ENCODE measurements around the gene ZNF487.
A peak's percentile ranks its signal among the peaks of the same experiment; 100 is the strongest.
"Not testable (repeated sequence)": the region's sequence is repeated elsewhere in the genome, so short reads cannot be mapped to it uniquely, and the experiment has no call there.

The ZNF487 gene

DNA sequence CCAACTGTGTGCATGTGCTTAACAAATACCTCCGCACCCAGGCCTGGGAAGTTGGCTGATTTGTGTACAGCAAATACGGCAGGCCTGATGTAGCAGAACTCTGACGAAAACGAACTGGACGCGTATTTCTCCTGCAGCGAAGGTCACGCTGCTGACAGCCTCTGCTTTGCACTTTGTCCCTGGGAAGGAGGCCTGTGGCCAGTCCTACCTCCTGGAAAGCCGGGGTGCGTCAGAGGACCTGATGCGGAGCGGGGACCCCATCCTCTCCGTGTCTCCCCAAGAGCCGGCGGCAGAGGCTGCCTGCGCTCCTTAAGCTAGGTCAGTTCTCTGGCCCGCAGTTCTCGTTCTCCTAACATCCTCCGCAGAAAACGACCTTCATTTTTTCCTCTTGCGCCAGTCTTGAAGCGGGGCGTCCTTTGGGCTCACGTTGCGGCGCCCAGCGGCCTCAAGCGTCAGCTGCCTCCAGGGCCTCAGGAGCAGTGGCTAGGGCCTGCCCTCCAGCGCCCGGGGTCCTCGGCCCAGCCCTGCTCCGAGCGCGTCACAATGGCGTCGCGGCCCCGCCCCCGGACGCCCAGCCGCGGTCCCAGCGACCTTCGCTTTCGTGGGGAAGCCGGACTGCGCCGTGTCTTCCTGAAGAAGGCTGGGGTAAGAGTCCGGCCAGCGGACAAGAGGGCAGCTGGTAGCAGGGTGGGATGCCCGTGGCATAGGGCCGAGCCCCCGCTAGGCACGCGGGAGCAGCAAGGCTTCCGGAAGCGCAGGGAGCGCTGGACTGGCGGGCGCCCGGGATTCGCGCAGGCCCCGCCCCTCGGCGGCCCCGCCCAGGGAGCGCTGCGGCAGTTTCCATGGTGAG is at the start of gene ZNF487:
Gene ZNF487, plus strand, starts transcription at position 821 of the 850 bp plus-strand sequence. CDS start 38,703 bp downstream, outside the sequence.
- peak; percentile 80 for DNase-seq (ENCODE audit: low read depth)

DNA sequence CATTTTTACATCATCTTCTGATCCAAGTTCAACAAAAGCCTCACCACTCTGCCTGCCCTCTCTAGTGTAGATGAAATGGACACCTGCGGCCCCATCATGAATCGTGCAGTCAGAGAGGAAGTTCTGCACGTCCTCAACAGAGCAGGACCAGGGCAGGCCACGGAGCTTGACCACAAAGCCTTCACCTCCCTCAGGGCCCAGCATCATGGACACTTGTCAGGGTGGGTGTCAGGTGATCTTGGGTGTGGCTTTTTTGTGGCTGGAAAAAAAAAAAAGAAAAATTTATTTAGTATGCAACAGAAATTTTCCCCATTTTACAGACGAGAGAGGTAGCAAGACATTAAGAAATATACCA is 49.3 kb upstream of the ZNF487 start:
- DNase-seq (ENCODE audit: low read depth) = no peak

DNA sequence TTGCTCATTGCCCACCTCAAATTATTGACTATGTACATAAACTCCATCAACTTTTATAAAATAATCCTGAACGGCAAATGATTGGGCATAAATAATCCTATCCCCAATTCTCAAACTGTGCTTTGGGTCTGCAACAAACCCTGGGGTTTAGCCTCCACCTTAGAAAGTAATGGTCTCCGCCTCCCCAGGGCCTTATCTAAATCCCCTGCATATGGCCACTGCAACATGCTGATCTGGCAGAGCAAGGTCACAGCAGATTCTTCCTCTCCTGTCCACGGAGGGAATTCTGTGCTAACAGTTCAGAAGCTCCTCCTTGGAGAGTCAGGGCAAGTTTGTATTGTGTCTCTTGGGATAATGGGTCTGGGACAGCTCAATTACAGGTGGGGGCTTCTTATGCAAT is 47.0 kb upstream of the ZNF487 start:
- DNase-seq (ENCODE audit: low read depth) = no peak

DNA sequence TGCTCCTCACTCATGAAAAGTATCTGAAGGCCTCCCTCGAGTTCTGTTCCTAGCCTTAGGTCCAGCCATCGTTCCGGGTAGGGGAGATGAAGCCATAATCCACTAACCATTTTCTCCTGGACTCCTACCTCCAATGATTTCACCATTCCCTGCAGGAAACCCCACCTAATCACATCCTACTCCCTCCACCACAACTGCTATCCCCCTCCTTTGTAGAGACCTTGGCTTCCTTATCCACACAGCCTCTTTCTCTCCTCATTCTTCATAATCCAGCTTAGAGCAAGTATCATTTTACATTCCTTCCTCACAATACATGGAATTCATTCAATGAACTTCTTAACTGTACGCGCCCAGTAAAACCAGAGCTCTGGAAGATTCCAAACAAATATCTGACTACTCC is 46.6 kb upstream of the ZNF487 start:
- DNase-seq (ENCODE audit: low read depth) = no peak

DNA sequence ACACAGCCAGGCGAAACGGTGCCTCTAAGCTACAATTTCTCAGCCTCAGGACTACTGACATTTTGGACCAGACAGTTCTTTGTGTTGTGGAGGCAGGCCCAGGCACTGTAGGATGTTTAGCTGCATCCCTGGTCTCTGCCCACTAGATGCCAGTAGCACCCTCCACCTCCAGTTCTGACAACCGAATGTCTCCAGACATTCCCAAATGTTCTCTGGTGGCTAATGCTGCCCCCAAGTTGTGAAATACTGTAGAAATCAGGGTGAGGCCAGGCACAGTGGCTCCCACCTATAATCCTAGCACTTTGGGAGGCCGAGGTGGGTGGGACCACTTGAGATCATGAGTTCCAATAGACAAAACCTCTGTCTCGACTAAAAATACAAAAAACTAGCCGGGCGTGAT is 46.2 kb upstream of the ZNF487 start:
- no peak for DNase-seq (ENCODE audit: low read depth)

DNA sequence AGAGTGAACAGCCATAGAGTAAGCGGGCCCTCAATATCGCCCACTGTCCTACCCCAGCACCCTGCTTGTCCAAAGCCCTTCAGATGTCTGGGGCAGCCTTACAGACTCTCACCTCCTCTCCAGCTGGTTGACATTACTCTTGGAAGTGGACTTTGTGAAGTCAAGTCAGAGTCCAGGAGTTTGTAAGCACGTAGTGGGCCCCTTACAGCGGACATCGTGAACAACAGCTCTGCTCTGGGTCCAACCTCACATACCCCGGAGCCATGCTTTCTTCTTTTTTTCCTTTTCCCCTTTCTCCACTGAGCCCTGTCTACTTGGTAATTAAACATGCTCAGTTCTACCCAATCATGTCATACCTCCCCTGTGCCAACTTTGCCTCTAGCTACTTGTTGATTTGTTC is 45.4 kb upstream of the ZNF487 start:
- DNase-seq (ENCODE audit: low read depth) = no peak

DNA sequence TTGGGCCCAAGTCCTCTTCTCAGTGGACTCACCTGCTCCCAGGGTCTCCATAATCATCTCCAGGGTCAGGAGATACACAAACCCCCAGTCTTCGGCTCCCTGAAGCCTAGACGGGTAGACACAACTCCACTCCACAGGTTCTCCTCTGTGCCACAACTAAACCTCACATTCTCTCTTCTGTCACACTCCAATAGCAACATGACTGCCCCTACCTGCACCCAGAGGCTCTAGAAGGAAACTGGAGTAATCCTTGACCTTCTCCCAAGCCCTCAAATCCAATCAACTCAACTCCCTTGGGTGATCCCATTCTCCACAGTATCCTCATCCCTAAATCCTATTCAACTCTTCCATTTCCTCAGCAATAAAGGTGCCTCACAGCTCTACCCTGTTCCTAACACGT is 44.2 kb upstream of the ZNF487 start:
- no peak for DNase-seq (ENCODE audit: low read depth)

DNA sequence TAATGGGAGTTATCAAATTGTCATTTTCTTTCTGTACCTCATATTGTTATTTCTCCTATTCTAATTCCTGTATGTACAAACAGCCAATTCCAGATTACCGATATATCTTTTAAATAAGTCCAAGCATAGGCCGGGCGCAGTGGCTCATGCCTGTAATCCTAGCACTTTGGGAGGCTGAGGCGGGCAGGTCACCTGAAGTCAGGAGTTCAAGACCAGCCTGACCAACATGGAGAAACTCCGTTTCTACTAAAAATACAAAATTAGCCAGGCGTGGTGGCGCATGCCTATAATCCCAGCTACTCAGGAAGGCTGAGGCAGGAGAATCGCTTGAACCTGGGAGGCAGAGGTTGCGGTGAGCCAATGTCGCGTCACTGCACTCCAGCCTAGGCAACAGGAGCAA is 43.7 kb upstream of the ZNF487 start:
- not testable (repeated sequence) for DNase-seq (ENCODE audit: low read depth)

DNA sequence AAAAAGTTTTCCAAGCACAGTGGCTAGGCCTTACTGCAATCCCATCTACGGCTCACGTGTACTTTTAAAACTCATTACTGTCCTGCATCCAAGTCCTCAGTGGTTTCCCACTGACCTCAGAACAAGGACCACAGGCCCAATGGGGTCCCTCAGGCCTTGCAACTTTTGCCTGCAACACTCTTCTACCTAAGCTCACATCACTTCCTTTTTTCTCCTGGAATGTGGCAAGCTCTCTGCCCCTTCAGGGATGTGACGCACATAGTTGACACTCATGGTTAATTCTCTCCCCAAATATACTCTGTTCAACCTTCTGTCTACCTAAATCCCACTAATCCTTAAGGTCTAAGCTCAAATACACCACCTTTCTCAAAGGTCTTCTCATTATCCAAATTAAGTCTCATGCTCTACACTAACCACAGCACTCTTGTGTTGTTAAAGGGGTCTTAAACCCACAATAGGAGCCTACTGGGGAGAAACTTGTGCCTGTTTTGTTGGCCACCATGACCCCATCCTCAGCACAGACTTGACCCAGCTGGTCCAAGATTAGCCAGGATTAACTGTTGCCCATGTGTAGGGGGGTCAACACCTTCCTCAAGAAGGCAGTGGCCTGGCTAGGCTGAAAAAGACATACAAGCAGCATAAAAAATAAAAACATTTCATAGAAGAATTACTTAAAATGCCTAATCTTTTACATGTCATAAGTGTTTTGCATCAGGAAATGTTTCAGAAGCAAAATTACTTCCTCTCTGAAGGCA is 43.1 kb upstream of the ZNF487 start:
- no peak for DNase-seq (ENCODE audit: low read depth)

DNA sequence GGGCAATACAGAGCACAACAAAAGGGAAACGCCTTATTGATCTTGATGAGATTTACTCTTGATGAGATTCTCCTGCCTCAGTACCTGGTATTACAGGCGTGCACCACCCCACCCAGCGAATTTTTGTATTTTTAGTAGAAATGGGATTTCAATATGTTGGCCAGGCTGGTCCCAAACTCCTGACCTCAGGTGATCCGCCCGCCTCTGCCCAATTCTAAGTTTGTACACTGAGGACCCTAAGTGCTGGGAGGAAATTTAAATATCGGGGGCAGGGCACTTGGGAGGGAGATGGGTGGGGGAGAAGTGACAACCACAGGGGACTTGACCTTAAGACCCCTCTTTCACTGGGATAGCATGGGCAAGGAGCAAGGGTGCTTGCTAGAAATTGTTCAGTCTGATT is 42.0 kb upstream of the ZNF487 start:
- no peak for DNase-seq (ENCODE audit: low read depth)

DNA sequence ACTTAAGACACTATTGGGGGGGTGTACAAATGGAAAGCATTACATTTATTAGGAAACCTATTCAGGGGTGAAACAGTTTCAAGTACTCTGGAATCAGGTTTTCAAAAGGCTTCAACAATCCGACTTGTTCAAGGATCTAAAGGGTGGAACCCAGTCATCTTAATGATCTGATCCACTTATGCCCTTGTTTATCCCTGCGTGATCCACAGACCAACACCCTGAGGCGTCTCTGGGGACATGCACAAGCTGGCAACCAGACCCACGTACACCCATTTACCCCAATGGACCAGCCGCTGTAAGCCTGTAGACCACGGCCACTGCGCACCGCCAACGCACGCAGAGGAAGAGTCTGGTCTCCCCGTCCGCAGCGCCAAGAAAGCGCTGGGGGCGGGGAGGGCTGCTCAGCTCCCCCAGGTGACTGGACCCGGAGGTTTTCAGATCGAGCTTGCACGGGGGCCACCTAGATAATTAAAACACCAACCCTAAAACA is 41.3 kb upstream of the ZNF487 start:
- peak; percentile 30 for DNase-seq (ENCODE audit: low read depth)

DNA sequence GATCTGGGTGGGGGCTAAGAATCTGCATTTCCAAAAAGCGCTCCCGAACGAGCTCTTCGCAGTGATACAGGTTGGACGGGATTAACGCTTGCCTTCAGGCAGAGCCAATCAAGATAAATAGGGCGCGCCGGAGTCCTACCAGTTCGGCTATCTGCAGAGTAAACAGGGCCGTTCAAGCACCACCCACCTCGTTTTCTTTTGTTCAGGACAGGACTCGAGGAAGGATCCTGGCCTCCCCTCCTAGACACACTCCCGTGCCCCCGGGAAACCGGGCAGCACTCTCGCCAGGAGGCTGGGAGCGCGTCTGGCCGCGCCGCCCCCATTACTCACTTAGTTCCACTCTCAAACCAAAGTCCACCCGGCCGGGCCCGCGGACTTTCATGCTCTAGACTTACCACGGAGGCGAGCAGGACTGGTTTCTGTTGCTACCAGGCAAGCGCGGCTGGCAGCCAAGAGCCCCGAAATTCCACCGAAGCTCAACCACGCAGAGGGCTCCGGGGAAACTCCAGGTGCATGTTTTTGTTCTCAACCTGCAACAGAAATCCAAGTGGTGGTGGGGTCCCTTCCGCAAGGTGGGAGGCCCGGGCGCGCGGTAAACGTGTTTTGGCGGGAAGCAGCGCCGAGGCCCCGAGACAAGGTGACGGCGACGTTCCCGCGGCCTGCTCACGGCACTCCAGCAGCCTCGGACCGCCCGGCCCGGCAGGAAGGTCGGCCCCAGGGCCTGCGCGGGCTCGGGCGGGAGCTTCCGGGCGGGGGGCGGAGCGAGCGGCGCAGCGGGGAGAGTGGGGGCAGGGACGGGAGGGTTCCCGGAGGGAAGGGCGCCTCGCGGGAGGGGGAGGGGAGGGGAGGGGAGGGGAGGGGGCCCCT is 40.6 kb upstream of the ZNF487 start:
- DNase-seq (ENCODE audit: low read depth) = peak; percentile 58

DNA sequence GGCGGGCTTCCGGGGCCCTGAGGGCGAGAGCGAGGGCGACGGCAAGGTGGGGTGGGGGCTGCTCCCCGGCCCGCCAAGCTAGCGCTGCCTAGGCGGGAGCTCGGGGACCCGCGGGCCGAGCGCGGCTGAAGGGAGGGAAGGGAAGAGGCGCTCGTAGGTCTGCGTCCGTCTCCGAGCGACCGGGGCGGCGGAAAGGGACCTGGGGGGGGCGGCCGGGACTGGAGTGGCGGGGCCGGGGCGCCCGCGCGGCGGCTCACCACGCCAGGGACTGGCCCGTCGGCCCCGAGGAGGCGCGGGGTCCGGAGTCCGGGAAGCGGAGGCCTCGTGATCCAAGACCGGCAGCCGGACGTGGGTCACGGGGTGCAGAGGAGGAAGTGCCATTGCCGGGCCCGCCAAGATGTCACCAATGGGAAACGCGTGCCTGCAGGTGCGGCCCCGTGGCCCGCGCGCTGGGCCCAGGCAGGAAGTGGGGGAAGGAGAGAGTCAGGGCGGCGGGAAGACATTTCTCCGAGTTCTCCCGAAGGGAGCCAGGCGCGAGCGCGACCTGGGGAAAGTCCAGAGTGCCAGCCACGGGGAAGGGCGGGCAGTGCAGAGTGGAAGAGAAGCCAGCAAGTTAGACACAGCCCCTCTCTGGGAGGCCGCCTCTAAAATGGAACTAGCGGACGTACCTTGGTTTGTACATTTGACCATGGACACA is 39.8 kb upstream of the ZNF487 start:
- peak; percentile 64 for DNase-seq (ENCODE audit: low read depth)

DNA sequence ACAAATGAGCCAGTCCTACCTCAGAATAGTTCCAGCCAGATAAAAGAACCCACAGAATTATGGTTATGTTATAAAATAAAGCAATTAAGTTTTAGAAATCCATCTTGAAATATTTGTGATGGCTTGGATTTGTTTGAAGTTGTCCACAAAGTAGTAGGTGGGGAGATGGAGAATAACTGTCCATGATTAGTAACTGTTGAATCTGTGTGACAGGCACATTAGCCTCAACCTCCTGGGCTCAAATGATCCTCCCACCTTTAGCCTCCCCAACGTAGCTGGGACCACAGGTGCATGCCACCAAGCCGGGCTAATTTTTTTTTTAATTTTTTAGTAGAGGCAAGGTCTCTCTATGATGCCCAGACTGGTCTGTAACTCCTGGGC is 38.0 kb upstream of the ZNF487 start:
- DNase-seq (ENCODE audit: low read depth) = no peak

DNA sequence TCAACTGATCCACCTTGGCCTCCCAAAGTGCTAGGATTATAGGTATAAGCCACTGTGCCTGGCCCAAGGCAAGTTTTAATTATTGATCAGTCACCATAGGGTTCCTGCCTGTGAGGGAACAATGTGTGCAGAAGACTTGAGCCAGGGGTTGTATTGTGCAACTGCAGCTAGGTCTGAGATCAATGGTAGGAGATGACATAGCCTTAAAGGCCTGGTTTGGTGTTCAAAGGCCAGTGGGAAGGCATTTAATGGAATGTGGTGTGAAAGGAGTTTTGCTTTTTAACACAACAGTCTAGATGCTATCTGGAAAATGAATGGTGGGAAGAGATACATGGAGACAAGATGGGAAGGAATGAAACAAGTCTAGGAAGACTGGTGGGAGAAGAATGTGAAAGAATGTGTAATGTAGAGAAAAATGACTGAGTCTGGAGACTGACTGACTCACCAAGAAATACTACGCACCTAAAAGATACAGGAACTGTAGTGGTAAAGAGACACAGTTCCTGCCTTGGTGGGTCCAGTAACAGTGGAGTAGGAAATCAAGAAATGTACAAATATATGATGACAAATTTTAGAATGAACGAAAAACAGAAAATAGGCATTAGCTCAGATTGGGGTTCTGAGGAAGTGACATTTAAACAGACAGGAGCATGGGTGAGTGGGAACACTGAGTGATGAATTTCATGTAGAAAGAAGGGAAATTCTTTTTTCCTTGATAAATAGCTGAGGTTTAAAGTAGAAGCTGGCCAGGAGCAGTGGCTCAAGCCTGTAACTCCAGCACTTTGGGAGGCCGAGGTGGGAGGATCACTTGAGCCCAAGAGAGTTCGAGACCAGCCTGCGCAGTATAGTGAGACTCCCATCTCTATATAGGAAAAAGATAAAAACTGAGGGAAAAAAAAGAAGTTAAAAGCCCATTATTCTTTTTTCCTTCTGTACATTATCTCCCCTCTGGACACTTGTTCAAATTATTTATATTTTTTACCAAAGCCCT is 37.3 kb upstream of the ZNF487 start:
- no peak for DNase-seq (ENCODE audit: low read depth)

DNA sequence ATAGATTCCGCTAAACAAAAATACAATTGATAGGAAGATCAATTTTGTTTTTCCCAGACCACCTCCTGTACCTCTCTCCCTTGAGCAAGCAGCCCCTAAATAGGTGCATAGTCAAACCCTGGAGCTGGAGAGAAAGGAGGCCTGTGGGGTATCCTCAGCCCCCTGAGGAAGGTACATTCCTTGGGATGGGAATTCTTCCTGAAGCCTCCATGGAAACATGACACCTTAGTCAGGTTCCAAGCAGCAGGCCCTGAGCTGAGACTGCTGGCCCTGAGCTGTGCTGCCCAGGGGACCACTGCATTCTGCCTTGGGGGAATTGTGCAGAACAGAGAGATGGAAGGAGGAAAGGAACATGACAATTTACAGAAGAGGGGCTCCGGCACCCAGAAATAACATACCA is 35.3 kb upstream of the ZNF487 start:
- DNase-seq (ENCODE audit: low read depth) = no peak

DNA sequence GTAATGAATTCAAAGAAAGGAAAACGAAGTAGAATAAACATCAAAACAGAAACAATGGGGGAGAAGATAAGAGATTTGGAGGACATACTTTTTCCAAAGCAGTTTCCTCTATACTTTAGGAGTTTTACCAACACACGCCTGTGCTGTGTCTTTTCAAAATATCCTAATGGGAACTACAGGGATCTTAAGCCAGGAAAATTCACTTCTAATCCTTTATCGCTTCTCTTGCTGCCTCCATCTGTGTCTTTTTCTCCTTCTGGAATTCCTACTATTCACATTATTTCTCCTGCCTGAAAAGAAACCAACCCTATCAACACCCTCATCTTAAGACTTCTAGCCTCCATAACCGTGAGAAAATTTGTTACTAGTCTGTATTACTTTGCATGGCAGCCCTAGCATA is 34.7 kb upstream of the ZNF487 start:
- DNase-seq (ENCODE audit: low read depth) = no peak

DNA sequence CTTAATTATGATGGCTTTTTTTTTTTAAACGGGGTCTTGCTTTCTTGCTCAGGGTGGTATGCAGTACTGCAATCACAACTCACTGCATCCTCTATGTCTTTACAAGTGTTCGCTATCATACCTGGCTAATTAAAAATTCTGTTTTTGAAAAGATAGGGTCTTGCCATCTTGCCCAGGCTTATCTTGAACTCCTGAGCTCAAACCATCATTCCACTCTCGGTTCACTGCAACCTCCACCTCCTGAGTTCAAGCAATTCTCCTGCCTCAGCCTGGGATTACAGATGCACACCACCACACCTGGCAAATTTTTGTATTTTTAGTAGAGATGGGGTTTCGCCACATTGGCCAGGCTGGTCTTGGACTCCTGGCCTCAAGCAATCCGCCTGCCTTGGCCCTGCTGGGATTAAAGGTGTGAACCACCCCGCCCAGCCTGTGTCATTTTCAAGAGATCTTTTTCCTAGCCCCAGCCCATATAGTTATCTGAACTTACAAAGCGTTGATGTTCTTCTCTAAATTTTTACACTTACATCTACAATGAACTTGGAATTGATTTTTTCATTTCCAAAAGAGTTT is 33.9 kb upstream of the ZNF487 start:
- DNase-seq (ENCODE audit: low read depth) = no peak

DNA sequence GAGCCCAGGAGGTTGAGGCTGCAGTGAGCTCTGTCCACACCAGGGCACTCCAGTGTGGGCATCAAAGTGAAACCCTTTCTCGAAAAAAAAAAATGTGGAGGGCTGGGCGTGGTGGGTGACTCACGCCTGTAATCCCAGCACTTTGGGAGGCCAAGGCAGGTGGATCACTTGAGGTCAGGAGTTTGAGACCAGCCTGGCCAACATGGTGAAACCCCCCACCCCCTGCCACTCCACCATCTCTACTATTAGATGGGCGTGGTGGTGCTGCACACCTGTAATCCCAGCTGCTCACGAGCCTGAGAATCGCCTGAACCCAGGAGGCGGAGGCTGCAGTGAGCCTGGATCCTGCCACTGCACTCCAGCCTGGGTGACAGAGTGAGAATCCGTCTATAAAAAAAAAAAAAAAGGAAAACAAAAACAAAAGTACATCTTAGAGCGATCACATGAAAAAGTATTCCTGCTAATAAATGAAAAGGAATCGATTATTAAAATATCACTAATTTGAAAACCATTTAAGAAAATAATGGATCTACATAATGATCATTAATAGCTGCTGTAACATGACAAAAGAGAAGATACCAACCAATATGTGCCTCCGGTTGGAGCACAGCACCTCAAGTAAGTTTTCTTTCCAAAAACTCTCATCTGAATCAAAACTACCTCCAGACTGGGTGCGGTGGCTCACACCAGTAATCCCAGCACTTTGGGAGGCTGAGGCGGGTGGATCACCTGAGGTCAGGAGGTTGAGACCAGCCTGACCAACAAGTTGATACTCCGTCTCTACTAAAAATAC is 32.8 kb upstream of the ZNF487 start:
- DNase-seq (ENCODE audit: low read depth) = no peak
